ENCODE measurements around the gene SLC1A1.

DNA sequence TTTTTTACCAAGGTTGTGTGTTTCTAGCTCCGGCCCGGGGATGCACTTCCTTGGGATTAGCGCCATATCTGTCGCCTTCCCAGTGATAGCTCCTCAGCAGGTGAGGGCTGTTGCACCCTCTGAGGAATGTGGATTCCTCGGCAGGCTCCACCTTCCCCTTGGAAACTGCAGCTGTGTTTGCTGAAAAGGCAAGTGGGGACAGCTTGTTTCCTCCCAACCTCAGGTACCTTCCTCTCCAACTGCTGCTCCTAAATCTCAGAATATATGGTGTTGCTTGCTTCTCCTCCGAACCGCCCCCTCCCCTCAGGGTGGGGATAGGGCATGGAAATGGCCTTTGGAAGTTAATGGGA is 1.3 kb downstream of the SLC1A1 start:
- TF ChIP-seq, protein P1, sequence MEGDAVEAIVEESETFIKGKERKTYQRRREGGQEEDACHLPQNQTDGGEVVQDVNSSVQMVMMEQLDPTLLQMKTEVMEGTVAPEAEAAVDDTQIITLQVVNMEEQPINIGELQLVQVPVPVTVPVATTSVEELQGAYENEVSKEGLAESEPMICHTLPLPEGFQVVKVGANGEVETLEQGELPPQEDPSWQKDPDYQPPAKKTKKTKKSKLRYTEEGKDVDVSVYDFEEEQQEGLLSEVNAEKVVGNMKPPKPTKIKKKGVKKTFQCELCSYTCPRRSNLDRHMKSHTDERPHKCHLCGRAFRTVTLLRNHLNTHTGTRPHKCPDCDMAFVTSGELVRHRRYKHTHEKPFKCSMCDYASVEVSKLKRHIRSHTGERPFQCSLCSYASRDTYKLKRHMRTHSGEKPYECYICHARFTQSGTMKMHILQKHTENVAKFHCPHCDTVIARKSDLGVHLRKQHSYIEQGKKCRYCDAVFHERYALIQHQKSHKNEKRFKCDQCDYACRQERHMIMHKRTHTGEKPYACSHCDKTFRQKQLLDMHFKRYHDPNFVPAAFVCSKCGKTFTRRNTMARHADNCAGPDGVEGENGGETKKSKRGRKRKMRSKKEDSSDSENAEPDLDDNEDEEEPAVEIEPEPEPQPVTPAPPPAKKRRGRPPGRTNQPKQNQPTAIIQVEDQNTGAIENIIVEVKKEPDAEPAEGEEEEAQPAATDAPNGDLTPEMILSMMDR (IDR thresholded peaks at IDR 0.05), result no peak
- peak in 1 of 2 donors; percentile 73 for TF ChIP-seq POLR2A (IDR thresholded peaks at IDR 0.05)
